Stimulated activated CD4-positive, alpha-beta T cell treated with anti-CD3 and anti-CD28 coated beads, Interleukin-4, amount 100 ng/mL, for 4 hours (primary cell): ENCODE results near the gene UPB1.
"Not testable (repeated sequence)": the region's sequence is repeated elsewhere in the genome, so short reads cannot be mapped to it uniquely, and the experiment has no call there.

ENCODE experiments used
- DNase-seq, 2 experiments: peaks; one replicate each; pipeline ENCODE4 v3.0.0-alpha.2; 2020

Gene UPB1

DNA sequence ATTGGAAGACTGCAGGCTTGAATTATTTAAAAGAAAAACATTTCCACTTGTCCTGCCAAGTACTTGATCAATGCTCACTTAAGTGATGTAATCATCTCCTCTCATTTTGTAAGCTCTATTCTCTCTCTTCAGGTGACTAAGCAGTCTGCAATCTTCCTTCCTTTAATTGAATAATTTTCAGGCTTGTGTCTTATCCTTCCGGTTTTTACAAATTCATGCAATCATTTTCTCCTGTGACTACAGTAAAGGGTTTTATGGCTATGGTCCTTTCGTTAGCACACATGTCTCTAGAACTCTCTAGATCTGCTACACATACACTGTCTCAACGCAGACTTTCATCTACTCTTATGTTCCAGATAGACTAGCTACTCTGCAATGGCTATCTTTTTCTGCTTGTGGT is 12.6 kb upstream of the UPB1 start:
- no peak for DNase-seq

DNA sequence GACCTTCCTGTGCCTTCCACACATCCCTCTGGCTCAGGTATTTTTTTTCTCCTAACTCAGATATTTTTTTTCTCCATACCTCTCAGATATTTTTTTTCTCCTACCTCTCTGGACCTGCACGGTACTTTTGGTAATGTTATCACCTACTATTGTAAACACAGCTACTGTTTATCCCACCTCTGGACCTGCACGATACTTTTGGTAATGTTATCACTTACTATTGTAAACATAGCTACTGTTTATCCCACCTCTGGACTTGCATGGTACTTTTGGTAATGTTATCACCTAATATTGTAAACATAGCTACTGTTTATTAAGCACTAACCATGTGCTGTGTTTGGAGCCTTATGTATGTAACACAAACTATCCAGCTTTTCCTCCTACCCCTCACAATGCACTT is 12.1 kb upstream of the UPB1 start:
- DNase-seq, result no peak

DNA sequence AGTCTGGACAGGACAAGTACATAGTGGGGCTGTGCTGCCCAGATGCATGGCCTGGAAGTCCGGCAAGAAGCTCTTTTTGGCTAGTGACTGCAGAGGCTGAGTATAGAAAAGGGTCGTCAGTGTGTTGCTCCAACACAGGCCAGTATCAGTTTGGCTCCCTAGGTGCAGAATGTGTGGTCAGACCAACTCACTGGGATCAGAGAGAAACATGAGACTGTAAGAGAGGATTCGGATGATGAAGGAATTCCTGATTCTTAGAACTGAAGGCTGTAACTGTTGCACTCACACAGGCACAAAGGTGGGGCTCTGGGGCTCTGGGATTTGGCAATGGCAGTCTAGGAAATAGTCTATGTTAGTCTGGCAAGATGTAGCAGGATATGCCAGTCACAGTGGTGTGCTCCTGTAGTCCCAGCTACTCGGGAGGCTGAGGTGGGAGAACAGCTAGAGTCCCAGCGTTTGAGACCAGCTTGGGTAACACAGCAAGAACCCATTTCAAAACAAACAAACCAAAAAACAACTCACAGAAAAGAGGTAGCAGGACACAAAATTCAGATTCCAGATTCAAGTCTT is 11.1 kb upstream of the UPB1 start:
- DNase-seq, result no peak

DNA sequence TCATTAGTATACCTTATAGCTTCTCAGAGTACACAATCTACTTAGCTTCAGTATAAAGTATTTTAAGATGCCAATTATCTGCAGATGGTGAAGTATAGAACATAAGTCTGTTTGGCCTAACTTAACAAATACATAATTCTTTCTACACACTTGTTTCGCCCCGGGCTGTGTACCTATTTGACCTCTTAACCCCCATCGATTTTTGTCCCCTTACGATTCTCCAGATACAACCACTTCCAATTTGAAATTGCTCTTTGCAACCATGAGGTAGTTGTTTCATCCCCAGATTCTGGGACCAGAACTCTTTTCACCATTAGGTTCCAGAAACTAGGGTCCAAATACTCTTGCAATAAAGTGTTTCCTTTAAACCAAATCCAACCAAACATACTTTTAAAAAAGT is 10.0 kb upstream of the UPB1 start:
- no peak for DNase-seq

DNA sequence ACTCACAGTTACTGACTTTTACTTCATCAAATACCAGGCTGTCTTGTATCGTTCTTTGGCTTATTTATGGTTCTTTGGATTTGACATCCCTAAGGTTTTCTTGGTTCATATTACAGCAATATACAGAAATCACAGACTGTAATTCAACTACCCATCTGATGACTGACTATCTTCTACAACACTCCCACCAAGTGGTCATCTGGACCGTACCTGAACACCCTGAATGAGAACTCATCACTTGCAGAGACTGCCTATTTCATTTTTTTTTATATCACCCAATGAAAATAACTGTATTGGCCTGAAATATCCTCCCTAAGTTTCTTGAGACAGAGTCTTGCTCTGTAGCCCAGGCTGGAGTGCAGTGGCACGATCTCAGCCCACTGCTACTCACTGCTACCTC is 9.5 kb upstream of the UPB1 start:
- DNase-seq, result no peak

DNA sequence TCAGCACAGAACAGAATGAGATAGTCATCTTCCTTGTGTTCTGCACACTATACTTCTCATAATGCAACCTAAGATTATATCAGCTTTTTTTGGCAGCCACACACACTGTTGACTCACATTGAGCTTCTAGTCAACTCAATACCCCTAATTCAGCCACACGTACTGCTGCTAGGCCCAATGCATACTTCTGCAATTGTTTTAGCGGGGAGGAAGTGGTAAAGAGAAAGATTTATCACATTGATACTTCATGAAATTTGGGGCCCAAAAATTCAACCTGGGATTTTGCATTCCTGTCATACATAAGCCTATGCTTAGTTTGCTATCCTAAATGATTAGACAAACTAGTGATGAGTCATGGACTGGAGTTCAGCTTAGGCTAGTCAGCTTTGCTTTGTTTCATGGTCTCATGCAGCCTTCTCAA is 8.6 kb upstream of the UPB1 start:
- DNase-seq, result no peak

DNA sequence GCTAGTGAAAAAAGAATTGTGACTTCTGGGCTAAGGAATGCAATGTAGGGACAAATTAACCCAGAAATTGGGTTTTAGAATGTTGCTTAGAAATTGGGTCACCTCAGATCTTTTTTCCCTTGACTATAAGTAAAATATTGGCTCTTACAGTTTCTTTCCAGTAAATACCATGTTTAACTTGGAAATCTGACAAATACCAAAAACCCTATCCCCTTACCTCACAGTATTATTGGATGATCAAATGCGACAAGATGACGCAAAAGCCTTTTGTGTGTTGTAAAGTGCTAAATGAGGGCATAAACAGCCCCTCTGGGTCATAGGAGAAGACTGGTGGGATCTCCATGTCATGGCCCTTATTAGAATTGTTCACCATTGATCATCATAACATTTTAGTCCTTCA is 6.1 kb upstream of the UPB1 start:
- no peak for DNase-seq

DNA sequence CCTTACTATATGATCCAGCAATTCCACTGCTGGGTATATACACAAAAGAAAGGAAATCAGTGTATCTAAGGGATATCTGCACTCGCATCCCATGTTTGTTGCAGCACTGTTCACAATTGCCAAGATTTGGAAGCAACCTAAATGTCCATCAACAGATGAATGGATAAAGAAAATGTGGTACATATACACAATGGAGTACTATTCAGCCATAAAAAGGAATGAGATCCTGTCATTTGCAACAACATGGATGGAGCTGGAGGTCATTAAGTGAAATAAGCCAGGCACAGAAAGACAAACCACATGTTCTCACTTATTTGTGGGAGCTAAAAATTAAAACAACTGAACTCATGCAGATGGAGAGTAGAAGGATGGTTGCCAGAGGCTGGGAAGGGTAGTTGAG is 5.7 kb upstream of the UPB1 start:
- not testable (repeated sequence) for DNase-seq

DNA sequence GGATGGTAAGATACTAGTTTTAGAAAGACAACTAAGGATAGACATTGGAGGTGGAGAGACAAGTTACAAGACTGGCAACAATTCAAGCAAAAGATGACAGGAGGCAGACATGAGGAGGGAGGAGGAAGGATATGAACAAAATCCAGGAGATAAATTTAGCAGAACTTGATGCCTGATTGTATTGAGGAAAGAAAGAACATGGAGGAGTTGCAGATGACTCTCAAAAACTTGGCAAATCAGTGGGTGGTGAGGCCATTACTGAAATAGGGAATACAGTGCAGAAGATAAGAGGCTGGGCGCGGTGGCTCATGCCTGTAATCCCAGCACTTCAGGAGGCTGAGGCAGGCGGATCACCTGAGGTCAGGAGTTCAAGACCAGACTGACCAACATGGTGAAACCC is 2.7 kb upstream of the UPB1 start:
- no peak for DNase-seq

DNA sequence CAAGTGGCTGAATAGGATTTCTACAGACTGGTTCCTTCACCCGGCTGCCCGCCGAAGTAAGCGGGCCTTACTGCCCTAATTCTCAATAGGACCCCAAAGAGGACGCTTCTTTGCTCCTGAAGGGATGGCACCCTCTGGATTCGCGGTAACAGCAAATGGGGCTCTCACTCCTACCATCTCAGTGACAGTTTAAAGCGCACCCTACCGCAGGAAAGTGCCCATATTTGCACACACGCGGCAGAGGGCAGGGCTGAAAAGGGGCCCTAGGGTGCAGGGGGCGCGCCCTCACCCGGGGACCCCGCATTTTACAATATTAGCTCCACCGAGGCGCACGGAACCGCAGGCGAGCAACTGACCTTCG is 985 bp upstream of the UPB1 start:
- no peak for DNase-seq

DNA sequence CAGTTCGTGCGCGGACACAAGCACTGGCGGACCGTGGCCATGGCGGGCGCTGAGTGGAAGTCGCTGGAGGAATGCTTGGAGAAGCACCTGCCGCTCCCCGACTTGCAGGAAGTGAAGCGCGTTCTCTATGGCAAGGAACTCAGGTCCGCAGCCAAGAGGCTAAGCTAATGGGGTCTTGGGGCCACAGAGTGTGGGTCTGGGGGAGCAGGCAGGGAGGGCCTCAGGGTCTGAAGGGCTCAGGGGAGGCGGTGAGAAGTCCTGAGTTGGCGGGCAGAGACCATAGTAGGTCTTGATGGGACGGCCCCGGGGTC is 188 bp downstream of the UPB1 start:
- DNase-seq, result no peak

DNA sequence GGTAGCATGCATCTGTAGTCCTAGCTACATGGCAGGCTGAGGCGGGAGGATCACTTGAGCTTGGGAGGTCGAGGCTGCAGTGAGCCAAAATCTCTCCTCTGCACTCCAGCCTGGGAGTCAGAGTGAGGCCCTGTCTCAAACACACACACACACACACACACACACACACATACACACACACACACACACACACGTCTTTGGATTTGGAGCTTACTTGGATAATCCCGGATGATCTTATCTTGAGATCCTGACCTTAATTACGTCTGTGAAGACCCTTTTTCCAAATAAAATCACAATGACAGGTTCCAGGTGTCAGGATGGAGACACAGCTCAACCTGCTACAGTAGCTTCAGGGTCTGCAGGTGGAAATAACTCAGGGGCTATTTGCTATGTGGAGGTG is 1.1 kb downstream of the UPB1 start:
- no peak for DNase-seq

DNA sequence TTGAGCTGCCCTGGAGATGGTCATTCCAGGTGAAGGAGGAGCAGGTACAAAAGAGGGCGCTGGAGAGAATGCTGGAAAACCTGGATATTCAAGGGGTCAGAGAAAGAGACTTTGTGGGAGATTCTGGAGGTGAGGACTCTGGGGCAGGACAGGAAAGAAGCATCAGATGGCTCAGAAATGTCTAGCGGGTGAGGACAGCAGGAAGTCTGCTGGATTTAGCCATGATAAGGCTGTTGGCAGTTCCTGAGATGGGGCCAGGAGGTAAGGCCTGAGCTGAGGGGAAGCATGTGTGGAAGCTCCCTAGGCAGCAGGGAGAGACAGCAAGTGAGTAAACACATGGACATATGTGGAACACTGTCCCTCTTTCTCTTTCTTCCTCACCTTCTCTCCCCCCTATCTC is 1.5 kb downstream of the UPB1 start:
- DNase-seq, result no peak

DNA sequence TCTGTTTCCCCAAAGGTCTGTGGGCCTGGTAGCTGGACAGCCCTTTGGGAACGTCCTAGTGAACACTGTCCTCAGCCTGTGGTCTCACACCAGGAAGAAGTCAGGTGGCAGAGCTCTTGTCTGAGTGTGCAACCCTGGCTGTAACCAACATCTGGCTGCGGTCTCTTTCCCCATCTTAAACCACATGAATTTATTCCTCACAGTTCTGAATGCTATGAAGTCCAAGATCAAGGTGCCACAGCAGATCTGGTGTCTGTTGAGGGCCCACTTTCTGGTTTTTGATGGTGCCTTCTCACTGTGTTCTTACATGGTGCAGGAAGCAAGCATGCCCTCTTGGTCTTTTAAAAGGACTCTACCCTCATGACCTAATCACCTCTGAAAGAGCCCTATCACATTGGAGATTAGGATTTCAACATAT is 2.7 kb downstream of the UPB1 start:
- DNase-seq, result no peak

DNA sequence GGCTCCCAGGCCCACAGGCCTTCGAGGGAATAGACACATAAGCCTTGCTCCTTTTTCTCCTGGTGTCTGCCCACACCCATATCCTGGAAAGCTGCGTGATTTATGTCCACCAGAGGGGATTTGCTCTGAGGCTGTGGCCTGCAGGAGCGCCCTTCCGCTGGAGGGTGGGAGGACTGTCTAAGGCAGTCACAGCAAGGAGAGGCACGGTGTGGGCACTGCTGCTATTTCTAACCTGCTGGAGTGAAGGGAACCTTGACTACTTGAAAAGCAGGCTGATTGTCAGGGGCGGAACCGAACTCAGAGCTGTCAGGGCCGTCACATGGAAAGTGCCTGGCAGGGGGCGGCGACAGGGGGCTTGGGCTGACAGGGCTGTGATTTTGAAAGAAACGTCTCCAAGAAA is 3.7 kb downstream of the UPB1 start:
- DNase-seq, result no peak

DNA sequence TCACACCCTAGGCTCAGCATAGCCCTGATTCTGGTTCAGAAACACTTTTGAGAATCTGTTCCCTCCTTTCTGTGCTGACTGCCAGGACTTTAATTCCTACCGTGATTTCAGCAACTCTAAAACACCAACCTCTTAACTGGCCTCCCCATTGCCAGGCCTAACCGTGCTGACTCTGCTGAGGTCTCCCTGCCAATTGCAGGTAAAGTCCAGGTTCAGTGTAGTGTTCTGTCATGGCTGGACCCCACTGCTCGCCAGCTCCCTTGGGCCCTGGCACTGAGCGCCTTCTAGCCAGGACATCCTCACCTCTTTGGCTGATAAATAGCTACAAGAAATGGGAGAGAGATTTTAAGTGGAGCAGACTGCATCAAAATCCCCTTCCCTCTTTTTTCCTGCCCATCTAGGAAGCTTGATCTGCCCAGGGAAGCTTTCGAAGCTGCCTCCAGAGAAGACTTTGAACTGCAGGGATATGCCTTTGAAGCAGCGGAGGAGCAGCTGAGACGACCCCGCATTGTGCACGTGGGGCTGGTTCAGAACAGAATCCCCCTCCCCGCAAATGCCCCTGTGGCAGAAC is 4.7 kb downstream of the UPB1 start:
- no peak for DNase-seq

DNA sequence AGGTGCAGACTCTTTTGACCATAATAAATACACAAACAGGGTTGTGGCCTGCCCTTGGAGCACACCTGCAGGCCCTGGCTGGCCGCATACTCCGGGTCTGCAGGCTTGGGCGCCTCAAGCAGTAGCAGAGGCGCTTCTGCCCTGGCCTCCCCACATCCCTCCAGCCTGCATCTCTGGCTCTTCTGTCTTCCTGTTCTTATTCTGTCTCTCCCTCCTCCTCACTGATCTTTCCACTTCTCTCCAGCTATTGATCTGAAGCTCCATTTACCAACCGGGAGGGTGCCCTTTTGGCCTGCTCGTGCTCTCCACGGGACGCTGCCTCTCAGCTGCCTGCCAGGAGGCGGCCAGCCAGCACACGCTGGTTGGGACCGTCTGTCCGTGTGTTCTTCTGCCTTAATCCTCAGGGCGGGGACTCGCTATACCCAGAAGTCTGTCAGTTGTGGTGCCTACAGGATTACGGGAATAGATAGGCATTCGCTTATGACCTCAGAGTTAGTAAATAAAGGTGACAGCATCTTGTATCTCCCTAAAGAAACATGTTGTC is 5.2 kb downstream of the UPB1 start:
- DNase-seq, result no peak

DNA sequence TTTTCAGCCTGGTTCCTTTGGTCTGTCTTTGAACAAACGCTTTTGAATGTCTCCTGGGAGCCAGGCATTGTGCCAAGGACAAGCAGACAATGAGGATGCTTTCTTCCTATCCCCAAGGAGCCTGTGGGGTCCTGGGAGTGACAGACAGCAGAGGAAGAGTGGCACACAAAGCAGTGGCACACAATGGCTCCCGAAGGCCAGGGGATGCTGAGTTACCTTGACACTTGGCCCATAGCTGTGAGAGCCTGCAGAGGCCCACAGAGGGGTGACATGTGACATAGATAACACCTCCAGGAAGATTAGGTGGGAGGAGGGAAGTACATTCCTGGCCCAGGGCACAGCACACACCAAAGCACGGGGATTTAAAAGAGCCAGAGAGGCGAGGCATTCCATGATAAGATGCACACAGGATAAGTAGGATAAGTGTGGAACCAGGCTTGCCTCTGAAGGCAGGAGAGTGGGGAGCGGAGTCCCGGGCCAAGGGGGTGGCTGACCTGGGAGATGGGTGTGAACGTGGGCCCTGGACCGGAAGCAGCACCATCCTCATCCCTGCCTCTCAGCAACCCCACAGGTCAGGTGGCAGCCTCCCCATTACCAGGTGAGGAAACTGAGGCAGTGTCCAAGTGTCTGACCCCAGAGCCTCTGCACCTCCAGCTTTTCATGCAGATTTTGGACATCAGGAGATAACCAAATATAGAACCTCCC is 6.3 kb downstream of the UPB1 start:
- DNase-seq, result no peak

DNA sequence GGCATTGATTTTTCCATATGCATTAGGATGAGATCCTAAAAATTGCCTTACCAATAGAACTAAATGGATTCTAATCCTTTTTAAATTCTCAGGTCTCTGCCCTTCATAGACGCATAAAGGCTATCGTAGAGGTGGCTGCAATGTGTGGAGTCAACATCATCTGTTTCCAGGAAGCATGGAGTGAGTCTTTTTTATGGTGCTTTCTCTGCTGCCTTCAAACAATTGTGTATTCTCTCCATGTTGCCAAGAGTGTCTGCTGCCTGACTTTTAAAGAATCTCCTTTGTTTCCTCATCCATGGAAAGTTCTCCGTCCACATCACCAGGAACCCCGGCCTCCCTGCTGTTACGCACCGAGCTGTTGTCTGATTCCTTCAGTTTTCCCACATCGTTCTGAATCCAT is 6.9 kb downstream of the UPB1 start:
- DNase-seq, result no peak

DNA sequence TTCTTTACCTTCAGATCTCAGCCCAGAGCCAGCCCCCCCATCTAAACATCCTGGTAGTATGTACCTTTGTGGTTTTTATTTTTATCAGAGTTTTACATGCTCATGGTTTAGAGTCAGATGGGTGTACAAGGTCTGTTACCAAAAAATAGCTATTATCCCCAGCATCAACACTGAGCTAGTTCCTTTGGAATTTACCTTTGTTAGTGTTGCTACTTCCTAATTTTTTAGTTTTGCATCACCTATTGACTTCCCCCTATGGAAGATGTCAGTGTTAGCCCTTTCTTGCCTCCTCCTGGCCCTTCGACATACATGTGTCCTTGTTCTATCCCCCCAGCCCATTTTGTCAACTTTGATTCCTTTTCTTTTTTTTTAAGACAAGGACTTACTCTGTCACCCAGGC is 7.4 kb downstream of the UPB1 start:
- no peak for DNase-seq

DNA sequence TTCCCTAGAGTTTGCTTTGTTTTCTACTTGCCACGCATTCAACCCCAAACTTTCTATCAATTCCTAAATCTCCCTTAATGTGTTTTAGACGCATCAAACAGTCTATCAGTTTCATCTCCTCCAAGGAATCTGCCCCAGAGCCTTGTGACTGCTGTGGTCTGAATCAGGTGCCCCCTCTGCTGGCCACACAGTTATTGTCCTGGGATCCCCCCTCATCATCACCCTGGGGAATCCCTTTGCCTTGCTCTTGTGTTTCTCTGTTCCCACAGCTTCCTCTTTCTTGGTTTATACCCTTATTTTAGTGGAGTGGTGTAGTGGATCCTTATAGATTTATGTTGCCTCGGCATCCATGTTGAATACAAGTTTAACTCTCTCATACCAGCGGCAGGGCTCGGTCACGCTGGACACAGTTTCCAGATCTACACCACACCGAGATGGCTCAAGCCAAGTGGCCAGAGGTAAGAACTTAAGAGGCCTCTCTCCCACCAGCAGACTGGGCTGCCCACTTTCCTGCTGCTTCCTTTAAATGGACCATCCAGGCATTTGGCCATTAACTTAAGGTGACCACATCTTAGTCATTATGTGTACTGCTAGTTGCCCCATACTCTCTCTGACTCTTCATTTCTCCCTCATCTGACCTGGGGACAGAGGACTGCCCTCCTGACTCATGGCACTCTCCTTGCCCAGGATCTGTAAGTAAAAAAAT is 8.2 kb downstream of the UPB1 start:
- peak; percentile 51 to 59 for DNase-seq

DNA sequence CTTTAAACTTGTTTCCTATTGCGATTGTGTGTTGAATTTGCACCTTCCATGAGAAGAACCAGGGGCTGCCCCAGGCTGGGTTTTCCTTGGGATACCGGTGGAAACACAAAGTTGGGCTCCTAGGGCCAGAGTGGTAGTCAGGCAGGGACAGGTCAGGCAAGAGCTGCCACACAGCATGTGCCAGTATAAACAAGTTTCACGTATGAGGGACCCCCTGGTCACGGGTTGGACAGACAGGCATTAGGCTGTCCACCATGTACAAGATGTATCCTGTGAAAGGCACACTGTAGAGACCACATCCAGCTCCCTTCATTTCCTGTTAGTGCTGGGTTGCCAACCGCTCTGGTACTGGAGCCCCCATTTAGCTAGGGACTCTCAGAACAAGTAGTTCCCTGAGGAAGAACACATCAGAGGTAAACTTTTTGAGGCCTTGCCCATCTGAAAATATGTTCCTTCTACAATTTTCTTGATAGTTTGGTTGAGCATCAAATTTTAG is 8.8 kb downstream of the UPB1 start:
- DNase-seq, result no peak

DNA sequence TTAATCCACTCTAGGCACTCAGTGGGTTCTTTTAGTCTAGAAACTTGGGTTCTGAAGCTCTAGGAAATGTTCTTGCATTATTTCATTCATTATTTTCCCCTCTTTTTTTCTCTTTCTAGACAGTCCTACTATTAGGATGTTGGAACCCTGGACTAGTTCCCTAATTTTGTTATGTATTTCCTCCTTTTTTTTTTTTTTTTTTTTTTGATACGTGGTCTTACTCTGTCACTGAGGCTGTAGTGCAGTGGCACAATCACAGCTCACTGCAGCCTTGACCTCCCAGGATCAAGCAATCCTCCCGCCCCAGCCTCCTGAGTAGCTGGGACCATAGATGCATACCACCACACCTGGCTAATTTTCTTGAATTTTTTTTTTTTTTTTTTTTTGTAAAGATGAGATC is 9.4 kb downstream of the UPB1 start:
- no peak for DNase-seq
